ENCODE measurements around the gene PCDHGA12.
"Not testable (repeated sequence)": the region's sequence is repeated elsewhere in the genome, so short reads cannot be mapped to it uniquely, and the experiment has no call there.

PCDHGA12 gene

DNA sequence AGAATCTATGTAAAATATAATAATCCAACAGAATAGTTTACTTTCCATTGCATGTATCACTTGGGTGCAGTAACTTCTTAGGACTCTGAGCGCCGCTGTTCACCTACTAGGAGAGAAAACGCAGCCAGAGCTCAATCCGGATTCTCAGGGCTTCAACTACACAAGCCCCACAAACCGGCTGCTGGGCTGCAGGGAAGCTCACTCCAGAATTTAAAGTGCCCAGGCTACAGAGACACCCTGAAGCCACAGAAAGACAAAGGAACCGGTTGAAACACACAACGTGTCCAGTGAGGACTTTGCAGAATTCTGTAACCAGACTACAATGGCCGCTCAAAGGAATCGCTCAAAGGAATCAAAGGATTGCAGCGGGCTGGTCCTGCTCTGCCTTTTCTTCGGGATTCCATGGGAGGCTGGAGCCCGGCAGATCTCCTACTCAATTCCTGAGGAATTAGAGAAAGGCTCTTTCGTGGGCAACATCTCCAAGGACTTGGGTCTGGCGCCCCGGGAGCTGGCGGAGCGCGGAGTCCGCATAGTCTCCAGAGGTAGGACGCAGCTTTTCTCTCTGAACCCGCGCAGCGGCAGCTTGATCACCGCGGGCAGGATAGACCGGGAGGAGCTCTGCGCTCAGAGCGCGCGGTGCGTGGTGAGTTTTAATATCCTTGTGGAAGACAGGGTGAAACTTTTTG is 17.3 kb upstream of the PCDHGA12 start, which contains the start of gene PCDHGA10:
TSS of gene PCDHGA10 (plus strand) at position 134 of the 686 bp plus-strand sequence. CDS start at position 323, 189 bp downstream.
- Histone ChIP-seq H3K27ac (ENCODE audit: low read depth, low read length) (no peak within 1 kb of the TSS), H3K27me3 (ENCODE audit: insufficient read depth, low read length) (peaks cover 10% of the 10 kb centered on the region), H3K4me3 (ENCODE audit: low read length) (peak within 1 kb of the TSS; percentile 77), H3K9me3 (ENCODE audit: insufficient read depth, low read depth, low read length) (peaks cover 21% of the 10 kb centered on the region; the same call in 1 of the 2 replicates), H3K9ac (ENCODE audit: low read depth, low read length) (peak within 1 kb of the TSS; percentile 71), H3K36me3 (ENCODE audit: insufficient read depth, low read length) (peaks cover 3% of the 10 kb centered on the region; the same call in 1 of the 2 replicates), H3K4me1 (ENCODE audit: insufficient read depth, low read length) (no peaks in the 10 kb centered on the region)
- 85% methylated on average over 31 of the region's 31 CpGs for WGBS

DNA sequence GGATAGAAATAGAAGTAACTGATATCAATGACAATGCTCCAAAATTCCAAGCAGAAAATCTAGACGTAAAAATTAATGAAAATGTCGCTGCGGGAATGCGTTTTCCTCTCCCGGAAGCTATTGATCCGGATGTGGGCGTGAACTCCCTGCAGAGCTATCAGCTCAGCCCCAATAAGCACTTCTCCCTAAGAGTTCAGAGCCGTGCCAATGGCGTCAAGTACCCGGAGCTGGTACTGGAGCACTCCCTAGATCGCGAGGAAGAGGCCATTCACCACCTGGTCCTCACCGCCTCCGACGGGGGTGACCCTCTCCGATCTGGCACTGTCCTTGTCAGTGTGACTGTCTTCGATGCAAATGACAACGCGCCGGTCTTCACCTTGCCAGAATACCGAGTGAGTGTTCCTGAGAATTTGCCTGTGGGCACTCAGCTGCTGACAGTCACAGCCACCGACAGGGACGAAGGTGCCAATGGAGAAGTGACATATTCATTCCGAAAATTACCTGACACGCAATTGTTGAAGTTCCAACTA is 16.7 kb upstream of the PCDHGA12 start:
- Histone ChIP-seq H3K4me1 (ENCODE audit: insufficient read depth, low read length) (no peaks in the 10 kb centered on the region), H3K4me3 (ENCODE audit: low read length) (peak overlapping the region; percentile 77), H3K9me3 (ENCODE audit: insufficient read depth, low read depth, low read length) (peaks cover 26% of the 10 kb centered on the region), H3K36me3 (ENCODE audit: insufficient read depth, low read length) (peaks cover 6% of the 10 kb centered on the region; the same call in 1 of the 2 replicates), H3K27ac (ENCODE audit: low read depth, low read length) (no peak overlapping the region), H3K9ac (ENCODE audit: low read depth, low read length) (peak overlapping the region; percentile 71; the same call in 1 of the 2 replicates), H3K27me3 (ENCODE audit: insufficient read depth, low read length) (peaks cover 12% of the 10 kb centered on the region)
- WGBS = 90% methylated on average over 25 of the region's 25 CpGs

DNA sequence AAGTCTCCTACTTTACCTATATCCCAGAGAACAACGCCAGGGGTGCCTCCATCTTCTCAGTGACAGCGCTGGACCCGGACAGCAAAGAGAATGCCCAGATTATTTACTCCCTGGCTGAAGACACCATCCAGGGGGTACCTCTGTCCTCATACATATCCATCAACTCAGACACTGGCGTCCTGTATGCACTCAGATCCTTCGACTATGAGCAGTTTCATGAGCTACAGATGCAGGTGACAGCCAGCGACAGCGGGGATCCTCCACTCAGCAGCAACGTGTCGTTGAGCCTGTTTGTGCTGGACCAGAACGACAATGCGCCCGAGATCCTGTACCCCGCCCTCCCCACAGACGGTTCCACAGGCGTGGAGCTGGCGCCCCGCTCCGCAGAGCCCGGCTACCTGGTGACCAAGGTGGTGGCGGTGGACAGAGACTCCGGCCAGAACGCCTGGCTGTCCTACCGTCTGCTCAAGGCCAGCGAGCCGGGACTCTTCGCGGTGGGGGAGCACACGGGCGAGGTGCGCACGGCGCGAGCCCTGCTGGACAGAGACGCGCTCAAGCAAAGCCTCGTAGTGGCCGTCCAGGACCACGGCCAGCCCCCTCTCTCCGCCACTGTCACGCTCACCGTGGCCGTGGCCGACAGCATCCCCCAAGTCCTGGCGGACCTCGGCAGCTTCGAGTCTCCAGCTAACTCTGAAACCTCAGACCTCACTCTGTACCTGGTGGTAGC is 15.6 kb upstream of the PCDHGA12 start:
- H3K9me3 ChIP-seq (ENCODE audit: insufficient read depth, low read depth, low read length) = peaks cover 33% of the 10 kb centered on the region
- H3K27ac ChIP-seq (ENCODE audit: low read depth, low read length); H3K4me1 ChIP-seq (ENCODE audit: insufficient read depth, low read length); H3K4me3 ChIP-seq (ENCODE audit: low read length); H3K9ac ChIP-seq (ENCODE audit: low read depth, low read length); H3K27me3 ChIP-seq (ENCODE audit: insufficient read depth, low read length): not testable (repeated sequence)
- H3K36me3 ChIP-seq (ENCODE audit: insufficient read depth, low read length) = peaks cover 14% of the 10 kb centered on the region; the same call in 1 of the 2 replicates
- 96% methylated on average over 46 of the region's 46 CpGs for WGBS

DNA sequence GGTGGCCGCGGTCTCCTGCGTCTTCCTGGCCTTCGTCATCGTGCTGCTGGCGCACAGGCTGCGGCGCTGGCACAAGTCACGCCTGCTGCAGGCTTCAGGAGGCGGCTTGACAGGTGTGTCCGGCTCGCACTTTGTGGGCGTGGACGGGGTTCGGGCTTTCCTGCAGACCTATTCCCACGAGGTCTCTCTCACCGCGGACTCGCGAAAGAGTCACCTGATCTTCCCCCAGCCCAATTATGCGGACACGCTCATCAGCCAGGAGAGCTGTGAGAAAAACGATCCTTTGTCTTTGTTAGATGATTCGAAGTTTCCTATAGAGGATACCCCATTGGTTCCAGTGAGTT is 15.1 kb upstream of the PCDHGA12 start:
- not testable (repeated sequence) for H3K4me1 ChIP-seq (ENCODE audit: insufficient read depth, low read length); H3K27me3 ChIP-seq (ENCODE audit: insufficient read depth, low read length); H3K9ac ChIP-seq (ENCODE audit: low read depth, low read length); H3K4me3 ChIP-seq (ENCODE audit: low read length); H3K27ac ChIP-seq (ENCODE audit: low read depth, low read length)
- 96% methylated on average over 24 of the region's 24 CpGs for WGBS
- H3K36me3 ChIP-seq (ENCODE audit: insufficient read depth, low read length) = peaks cover 20% of the 10 kb centered on the region; the same call in 1 of the 2 replicates
- peaks cover 36% of the 10 kb centered on the region for H3K9me3 ChIP-seq (ENCODE audit: insufficient read depth, low read depth, low read length)

DNA sequence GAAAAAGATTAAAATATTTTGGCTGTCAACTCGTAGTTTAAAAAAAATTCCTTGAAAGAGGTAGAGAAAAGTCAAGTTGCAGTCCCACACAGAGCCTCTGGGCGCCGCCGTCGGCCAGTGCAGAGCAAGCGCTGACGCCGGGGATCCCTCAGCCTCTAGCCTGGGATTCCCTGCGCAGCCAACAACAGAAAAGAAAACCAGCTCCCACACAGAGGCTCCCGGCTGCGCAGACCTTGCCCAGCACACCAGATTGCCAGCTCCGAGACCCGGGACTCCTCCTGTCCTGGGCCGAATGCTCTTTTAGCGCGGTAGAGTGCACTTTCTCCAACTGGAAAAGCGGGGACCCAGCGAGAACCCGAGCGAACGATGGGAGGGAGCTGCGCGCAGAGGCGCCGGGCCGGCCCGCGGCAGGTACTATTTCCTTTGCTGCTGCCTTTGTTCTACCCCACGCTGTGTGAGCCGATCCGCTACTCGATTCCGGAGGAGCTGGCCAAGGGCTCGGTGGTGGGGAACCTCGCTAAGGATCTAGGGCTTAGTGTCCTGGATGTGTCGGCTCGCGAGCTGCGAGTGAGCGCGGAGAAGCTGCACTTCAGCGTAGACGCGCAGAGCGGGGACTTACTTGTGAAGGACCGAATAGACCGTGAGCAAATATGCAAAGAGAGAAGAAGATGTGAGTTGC is 12.7 kb upstream of the PCDHGA12 start, which contains the start of gene PCDHGB7:
TSS of gene PCDHGB7 (plus strand) at position 184 of the 679 bp plus-strand sequence. CDS start at position 367, 183 bp downstream.
- Histone ChIP-seq H3K9ac (ENCODE audit: low read depth, low read length) (peak within 1 kb of the TSS; percentile 74), H3K4me3 (ENCODE audit: low read length) (peak within 1 kb of the TSS; percentile 65), H3K9me3 (ENCODE audit: insufficient read depth, low read depth, low read length) (peaks cover 60% of the 10 kb centered on the region), H3K36me3 (ENCODE audit: insufficient read depth, low read length) (peaks cover 41% of the 10 kb centered on the region; the same call in 1 of the 2 replicates)
- H3K27ac ChIP-seq (ENCODE audit: low read depth, low read length); H3K27me3 ChIP-seq (ENCODE audit: insufficient read depth, low read length); H3K4me1 ChIP-seq (ENCODE audit: insufficient read depth, low read length): not testable (repeated sequence)
- WGBS = 46% methylated on average over 47 of the region's 47 CpGs

DNA sequence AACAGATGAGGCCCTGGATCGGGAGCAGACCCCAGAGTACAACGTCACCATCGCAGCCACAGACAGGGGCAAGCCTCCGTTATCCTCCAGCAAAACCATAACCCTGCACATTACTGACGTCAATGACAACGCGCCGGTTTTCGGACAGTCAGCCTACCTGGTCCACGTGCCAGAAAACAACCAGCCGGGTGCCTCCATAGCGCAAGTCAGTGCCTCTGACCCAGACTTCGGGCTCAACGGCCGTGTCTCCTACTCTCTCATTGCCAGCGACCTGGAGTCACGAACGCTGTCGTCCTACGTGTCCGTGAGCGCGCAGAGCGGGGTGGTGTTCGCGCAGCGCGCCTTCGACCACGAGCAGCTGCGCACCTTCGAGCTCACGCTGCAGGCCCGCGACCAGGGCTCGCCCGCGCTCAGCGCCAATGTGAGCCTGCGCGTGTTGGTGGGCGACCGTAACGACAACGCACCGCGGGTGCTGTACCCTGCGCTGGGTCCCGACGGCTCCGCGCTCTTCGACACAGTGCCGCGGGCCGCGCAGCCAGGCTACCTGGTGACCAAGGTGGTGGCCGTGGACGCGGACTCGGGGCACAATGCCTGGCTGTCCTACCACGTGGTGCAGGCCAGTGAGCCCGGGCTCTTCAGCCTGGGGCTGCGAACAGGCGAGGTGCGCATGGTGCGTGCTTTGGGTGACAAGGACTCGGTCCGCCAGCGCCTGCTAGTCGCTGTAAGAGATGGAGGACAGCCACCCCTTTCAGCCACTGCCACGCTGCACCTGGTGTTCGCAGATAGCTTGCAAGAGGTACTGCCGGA is 11.0 kb upstream of the PCDHGA12 start:
- WGBS = 97% methylated on average over 74 of the region's 74 CpGs
- Histone ChIP-seq H3K4me1 (ENCODE audit: insufficient read depth, low read length) (no peaks in the 10 kb centered on the region), H3K27ac (ENCODE audit: low read depth, low read length) (no peak overlapping the region), H3K9me3 (ENCODE audit: insufficient read depth, low read depth, low read length) (peaks cover 57% of the 10 kb centered on the region), H3K9ac (ENCODE audit: low read depth, low read length) (no peak overlapping the region), H3K4me3 (ENCODE audit: low read length) (0 out of 2 replicates have a peak overlapping the region, but pooled peaks have one; percentile 65), H3K36me3 (ENCODE audit: insufficient read depth, low read length) (peaks cover 50% of the 10 kb centered on the region; the same call in 1 of the 2 replicates), H3K27me3 (ENCODE audit: insufficient read depth, low read length) (peaks cover 10% of the 10 kb centered on the region)

- H3K9ac ChIP-seq (ENCODE audit: low read depth, low read length) = peak within 1 kb of the TSS; percentile 57
- 82% methylated on average over 42 of the region's 42 CpGs for WGBS
Observed at GRCh38 chr5:141420855-141421488, 9.3 kb upstream of the PCDHGA12 start, which contains the start of gene PCDHGA11. Gene PCDHGA11 (plus strand): TSS chr5:141421051. CDS start chr5:141421228, 177 bp downstream.

DNA sequence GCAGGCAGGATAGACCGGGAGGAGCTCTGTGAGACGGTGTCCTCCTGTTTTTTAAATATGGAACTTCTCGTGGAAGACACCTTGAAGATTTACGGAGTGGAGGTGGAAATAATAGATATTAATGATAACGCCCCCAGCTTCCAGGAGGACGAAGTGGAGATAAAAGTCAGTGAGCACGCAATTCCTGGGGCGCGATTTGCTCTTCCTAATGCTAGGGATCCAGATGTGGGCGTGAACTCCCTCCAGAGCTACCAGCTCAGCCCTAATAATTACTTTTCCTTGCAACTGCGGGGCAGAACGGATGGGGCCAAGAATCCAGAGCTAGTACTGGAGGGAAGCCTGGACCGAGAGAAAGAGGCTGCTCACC is 8.8 kb upstream of the PCDHGA12 start:
- WGBS = 91% methylated on average over 13 of the region's 13 CpGs
- Histone ChIP-seq H3K4me1 (ENCODE audit: insufficient read depth, low read length) (no peaks in the 10 kb centered on the region), H3K9ac (ENCODE audit: low read depth, low read length) (peak overlapping the region; percentile 57; the same call in 1 of the 2 replicates), H3K27me3 (ENCODE audit: insufficient read depth, low read length) (peaks cover 10% of the 10 kb centered on the region), H3K36me3 (ENCODE audit: insufficient read depth, low read length) (peaks cover 64% of the 10 kb centered on the region; the same call in 1 of the 2 replicates), H3K9me3 (ENCODE audit: insufficient read depth, low read depth, low read length) (peaks cover 62% of the 10 kb centered on the region), H3K4me3 (ENCODE audit: low read length) (peak overlapping the region; percentile 57), H3K27ac (ENCODE audit: low read depth, low read length) (no peak overlapping the region)

More at GRCh38 chr5:141420855-141421488, 9.3 kb upstream of the PCDHGA12 start, which contains the start of gene PCDHGA11:
- peaks cover 10% of the 10 kb centered on the region for H3K27me3 ChIP-seq (ENCODE audit: insufficient read depth, low read length)
- H3K27ac ChIP-seq (ENCODE audit: low read depth, low read length) = no peak within 1 kb of the TSS; the same call in 1 of the 2 replicates
- peaks cover 61% of the 10 kb centered on the region for H3K9me3 ChIP-seq (ENCODE audit: insufficient read depth, low read depth, low read length)
- peak within 1 kb of the TSS; percentile 57 for H3K4me3 ChIP-seq (ENCODE audit: low read length)
- H3K36me3 ChIP-seq (ENCODE audit: insufficient read depth, low read length) = peaks cover 59% of the 10 kb centered on the region; the same call in 1 of the 2 replicates
- H3K4me1 ChIP-seq (ENCODE audit: insufficient read depth, low read length) = no peaks in the 10 kb centered on the region

- Histone ChIP-seq H3K36me3 (ENCODE audit: insufficient read depth, low read length) (peaks cover 74% of the 10 kb centered on the region; the same call in 1 of the 2 replicates), H3K27me3 (ENCODE audit: insufficient read depth, low read length) (peaks cover 10% of the 10 kb centered on the region), H3K9me3 (ENCODE audit: insufficient read depth, low read depth, low read length) (peaks cover 72% of the 10 kb centered on the region), H3K27ac (ENCODE audit: low read depth, low read length) (no peak overlapping the region), H3K9ac (ENCODE audit: low read depth, low read length) (no peak overlapping the region), H3K4me1 (ENCODE audit: insufficient read depth, low read length) (no peaks in the 10 kb centered on the region), H3K4me3 (ENCODE audit: low read length) (no peak overlapping the region)
- WGBS = 96% methylated on average over 42 of the region's 42 CpGs
Observed at GRCh38 chr5:141422742-141423291, 7.5 kb upstream of the PCDHGA12 start.
